Testis (tissue), 3 donors: ENCODE results near the gene ZKSCAN7. TPM values are rescaled to one million over a fixed set of nuclear protein-coding genes. Genes with fewer than 3 reads are reported as not detected.
A peak's percentile ranks its signal among the peaks of the same experiment; 100 is the strongest.
"Not testable (repeated sequence)": the region's sequence is repeated elsewhere in the genome, so short reads cannot be mapped to it uniquely, and the experiment has no call there.

Experiments
- DNase-seq: peaks from one replicate; pipeline ENCODE4 v3.0.0-alpha.2; 2019
- H3K27ac ChIP-seq, 2 donors: fragments of 200-600 bp; sonication (generic); one replicate each; pipeline ENCODE4 v1.5.1; 2019
- H3K27me3 ChIP-seq: fragments of 200-600 bp; sonication (generic); one replicate; pipeline ENCODE4 v1.5.1; 2019
- H3K36me3 ChIP-seq: fragments of 200-600 bp; sonication (generic); one replicate; pipeline ENCODE4 v1.5.1; 2017; ENCODE audit warnings: low read depth; ENCODE audit errors: missing control alignments
- H3K4me1 ChIP-seq: fragments of 200-600 bp; sonication (generic); one replicate; pipeline ENCODE4 v1.5.1; 2019
- H3K4me3 ChIP-seq, 2 donors: fragments of 200-600 bp; sonication (generic); one replicate each; pipeline ENCODE4 v1.5.1; 2017 to 2019
- H3K9me3 ChIP-seq: fragments of 200-600 bp; sonication (generic); one replicate; pipeline ENCODE4 v1.5.1; 2017
- POLR2A ChIP-seq: fragments of 450-650 bp; IDR thresholded peaks from one replicate; pipeline ENCODE4 v1.6.1; 2017; ENCODE audit warnings: antibody characterized with exemption, mild to moderate bottlenecking, moderate library complexity
- WGBS, 2 donors: methylation state at CpG; one replicate each; pipeline ENCODE4 v1.1.5; 2018; 5-methylcytosine and 5-hydroxymethylcytosine counted together
- intact Hi-C: fragments of 100-400 bp; cut with DNase I; formaldehyde crosslinking; loops from one replicate; pipeline ENCODE4 v1.15.1; 2023; ENCODE audit warnings: low total_unique reads
- polyA plus RNA-seq: library from polyadenylated mRNA; stranded (reverse); fragments of 350-450 nt; fragmentation: Illumina TruSeq; extraction: RNeasy Lipid Tissue Mini Kit (QIAGEN cat#74804); gene quantifications from one replicate; pipeline ENCODE4 v1.2.3, GENCODE V29; 2014; ENCODE audit warnings: low read depth, low replicate concordance; ENCODE audit not compliant: insufficient read depth
- total RNA-seq, 2 donors: library from RNA; depleted of rRNA; stranded (reverse); fragments of >200 nt; gene quantifications; one replicate each; pipeline ENCODE4 v1.2.3, GENCODE V29; 2016
- TF ChIP-seq, protein P1 (sequence below), 3 experiments: fragments of 450-650 bp in 2 of 3; fragments of 200-600 bp in 1 of 3; sonication (generic) in 1 of 3; IDR thresholded peaks; one replicate each; pipeline ENCODE4 v1.5.1; 2016 to 2019; ENCODE audit warnings: antibody characterized with exemption in 3 of 3, mild to moderate bottlenecking in 2 of 3, moderate library complexity in 1 of 3

Gene ZKSCAN7
- total and polyA plus RNA-seq, 3 donors from 2014 or later = 11.5 to 26.4 (median 20.1) TPM

DNA sequence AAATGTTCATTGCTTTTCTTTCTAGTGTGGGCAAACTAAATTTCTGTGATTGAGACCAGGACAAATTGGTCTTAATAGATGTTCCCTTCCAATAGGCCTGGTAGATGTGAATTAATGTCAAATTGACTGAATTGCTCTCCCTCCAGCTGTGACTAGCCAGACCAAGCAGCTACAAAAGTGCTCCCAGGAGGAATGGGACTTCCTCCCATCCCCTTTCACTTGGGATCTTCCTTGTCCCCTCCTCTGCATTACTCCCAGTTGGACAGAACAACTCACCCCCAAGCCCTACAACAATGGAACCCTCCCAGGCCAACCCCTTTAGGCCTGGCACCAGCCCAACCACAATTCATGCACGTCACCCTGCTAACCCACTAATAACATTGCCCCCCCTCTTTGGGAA lies 19.6 kb upstream of the ZKSCAN7 start:
- Histone ChIP-seq H3K27ac (no peak overlapping the region), H3K4me3 (no peak overlapping the region), H3K4me1 (no peaks in the 10 kb centered on the region), H3K36me3 (no peaks in the 10 kb centered on the region), H3K27me3 (no peaks in the 10 kb centered on the region), H3K9me3 (no peaks in the 10 kb centered on the region)
- intact Hi-C loops = no loop called here
- no peak for DNase-seq
- TF ChIP-seq, protein P1, sequence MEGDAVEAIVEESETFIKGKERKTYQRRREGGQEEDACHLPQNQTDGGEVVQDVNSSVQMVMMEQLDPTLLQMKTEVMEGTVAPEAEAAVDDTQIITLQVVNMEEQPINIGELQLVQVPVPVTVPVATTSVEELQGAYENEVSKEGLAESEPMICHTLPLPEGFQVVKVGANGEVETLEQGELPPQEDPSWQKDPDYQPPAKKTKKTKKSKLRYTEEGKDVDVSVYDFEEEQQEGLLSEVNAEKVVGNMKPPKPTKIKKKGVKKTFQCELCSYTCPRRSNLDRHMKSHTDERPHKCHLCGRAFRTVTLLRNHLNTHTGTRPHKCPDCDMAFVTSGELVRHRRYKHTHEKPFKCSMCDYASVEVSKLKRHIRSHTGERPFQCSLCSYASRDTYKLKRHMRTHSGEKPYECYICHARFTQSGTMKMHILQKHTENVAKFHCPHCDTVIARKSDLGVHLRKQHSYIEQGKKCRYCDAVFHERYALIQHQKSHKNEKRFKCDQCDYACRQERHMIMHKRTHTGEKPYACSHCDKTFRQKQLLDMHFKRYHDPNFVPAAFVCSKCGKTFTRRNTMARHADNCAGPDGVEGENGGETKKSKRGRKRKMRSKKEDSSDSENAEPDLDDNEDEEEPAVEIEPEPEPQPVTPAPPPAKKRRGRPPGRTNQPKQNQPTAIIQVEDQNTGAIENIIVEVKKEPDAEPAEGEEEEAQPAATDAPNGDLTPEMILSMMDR (IDR thresholded peaks at IDR 0.05) = no peak
- TF ChIP-seq POLR2A = no peak
- 19 to 33% methylated on average over 1 of the region's 1 CpG for WGBS, 2 donors

DNA sequence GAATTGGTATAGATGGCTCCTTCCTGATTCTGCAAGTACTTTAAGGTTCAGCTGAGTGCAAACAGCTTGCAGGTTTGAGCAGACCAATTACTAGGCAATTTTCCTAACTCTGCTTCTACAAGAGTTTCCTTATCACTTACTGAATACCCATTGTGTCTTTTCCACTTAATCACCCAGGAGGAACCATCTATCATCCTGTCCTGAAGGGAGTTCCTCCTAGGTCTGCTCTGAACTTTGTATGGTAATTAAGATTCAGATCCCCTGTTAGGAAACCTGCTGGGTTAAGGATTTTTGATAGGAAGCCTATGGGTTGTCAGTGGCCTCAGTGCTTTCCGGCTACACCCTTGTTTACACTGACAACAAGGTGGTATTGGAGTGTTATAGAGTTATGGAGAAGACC lies 10.2 kb upstream of the ZKSCAN7 start:
- H3K4me3 ChIP-seq, H3K27ac ChIP-seq, intact Hi-C loops, H3K4me1 ChIP-seq, H3K9me3 ChIP-seq, DNase-seq, H3K27me3 ChIP-seq, H3K36me3 ChIP-seq: not testable (repeated sequence)
- WGBS, 2 donors = 74 to 88% methylated on average over 1 of the region's 1 CpG

DNA sequence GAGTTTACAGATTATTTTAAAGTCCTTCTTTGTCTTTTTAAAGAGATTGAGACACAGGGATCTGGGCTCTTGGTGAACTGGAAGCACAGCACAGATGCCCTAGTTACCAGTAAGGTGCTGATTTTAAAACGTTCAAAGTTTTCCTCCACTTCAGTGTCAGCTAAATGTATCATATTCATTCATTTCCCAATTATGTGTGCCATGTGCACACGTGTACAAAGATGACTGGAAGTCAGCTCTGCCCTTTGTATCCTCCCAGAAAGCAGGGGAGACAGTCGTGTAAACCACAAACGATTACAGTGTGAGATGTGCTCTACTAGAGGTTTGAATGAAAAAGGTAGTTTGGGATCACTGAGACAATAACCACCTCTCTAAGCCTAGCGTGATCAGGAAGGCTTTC lies 730 bp downstream of the ZKSCAN7 start:
- no peaks in the 10 kb centered on the region for H3K36me3 ChIP-seq
- no peaks in the 10 kb centered on the region for H3K27me3 ChIP-seq
- intact Hi-C loops = no loop called here
- peak overlapping the region; percentile 66 to 81 for H3K4me3 ChIP-seq
- peaks cover 9% of the 10 kb centered on the region for H3K4me1 ChIP-seq
- WGBS, 2 donors = 8 to 11% methylated on average over 5 of the region's 5 CpGs
- H3K27ac ChIP-seq = no peak overlapping the region
- DNase-seq = no peak
- TF ChIP-seq, protein P1 (IDR thresholded peaks at IDR 0.05) = no peak
- TF ChIP-seq POLR2A = no peak
- H3K9me3 ChIP-seq = no peaks in the 10 kb centered on the region

DNA sequence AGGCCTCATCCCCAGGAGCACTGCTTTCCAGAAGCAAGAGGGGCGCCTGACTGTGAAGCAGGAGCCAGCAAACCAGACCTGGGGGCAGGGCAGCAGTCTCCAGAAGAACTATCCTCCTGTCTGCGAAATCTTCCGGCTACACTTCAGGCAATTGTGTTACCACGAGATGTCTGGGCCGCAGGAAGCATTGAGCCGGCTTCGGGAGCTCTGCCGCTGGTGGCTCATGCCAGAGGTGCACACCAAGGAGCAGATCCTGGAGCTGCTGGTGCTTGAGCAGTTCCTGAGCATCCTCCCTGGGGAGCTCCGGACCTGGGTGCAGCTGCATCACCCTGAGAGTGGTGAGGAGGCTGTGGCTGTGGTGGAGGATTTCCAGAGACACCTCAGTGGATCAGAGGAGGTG lies 2.1 kb downstream of the ZKSCAN7 start:
- H3K9me3 ChIP-seq = no peaks in the 10 kb centered on the region
- WGBS, 2 donors = 96 to 100% methylated on average over 3 to 8 of the region's 9 CpGs
- intact Hi-C loops = no loop called here
- no peaks in the 10 kb centered on the region for H3K36me3 ChIP-seq
- peaks cover 9% of the 10 kb centered on the region for H3K4me1 ChIP-seq
- no peak overlapping the region for H3K4me3 ChIP-seq
- no peak overlapping the region for H3K27ac ChIP-seq
- H3K27me3 ChIP-seq = no peaks in the 10 kb centered on the region
- no peak for TF ChIP-seq POLR2A
- no peak for DNase-seq

DNA sequence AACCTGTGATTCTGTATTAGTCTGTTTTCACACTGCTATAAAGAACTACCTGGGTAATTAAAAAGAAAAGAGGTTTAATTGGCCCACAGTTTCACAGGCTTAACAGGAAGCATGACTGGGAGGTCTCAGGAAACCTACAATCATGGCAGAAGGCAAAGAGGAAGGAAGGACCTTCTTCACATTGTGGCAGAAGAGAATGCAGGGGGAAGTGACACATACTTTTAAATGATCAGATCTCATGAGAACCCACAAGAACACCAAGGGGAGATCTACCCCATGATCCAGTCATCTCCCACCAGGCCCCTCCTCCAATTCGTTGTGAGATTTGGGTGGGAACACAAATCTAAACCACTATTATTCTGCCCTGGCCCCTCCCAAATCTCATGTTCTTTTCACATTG lies 6.1 kb downstream of the ZKSCAN7 start:
- no peak for DNase-seq
- Histone ChIP-seq H3K27me3 (no peaks in the 10 kb centered on the region), H3K4me1 (peaks cover 2% of the 10 kb centered on the region), H3K9me3 (no peaks in the 10 kb centered on the region), H3K27ac (no peak overlapping the region), H3K4me3 (no peak overlapping the region), H3K36me3 (no peaks in the 10 kb centered on the region)
- intact Hi-C loops = no loop called here
- no peak for TF ChIP-seq POLR2A
- TF ChIP-seq, protein P1 (IDR thresholded peaks at IDR 0.05) = no peak
- WGBS, 2 donors = 94 to 96% methylated on average over 1 of the region's 1 CpG

DNA sequence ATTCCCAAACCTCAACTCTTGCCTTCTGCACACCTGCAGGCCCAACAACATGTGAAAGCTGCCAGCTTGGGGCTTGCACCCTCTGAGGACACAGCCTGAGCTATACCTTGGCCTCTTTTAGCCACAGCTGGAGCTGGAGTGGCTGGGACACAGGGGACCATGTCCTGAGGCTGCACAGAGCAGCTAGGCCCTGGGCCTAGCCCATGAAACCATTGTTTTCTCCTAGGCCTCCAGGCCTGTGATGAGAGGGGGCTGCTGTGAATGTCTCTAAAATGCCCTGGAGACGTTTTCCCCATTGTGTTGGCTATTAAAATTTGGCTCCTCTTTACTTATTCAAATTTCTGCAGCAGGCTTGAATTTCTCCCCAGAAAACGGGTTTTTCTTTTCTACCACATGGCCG lies 7.2 kb downstream of the ZKSCAN7 start:
- Histone ChIP-seq H3K9me3 (no peaks in the 10 kb centered on the region), H3K4me1 (no peaks in the 10 kb centered on the region), H3K27me3 (no peaks in the 10 kb centered on the region), H3K4me3 (no peak overlapping the region), H3K27ac (no peak overlapping the region), H3K36me3 (no peaks in the 10 kb centered on the region)
- intact Hi-C loops = no loop called here
- no peak for TF ChIP-seq POLR2A
- TF ChIP-seq, protein P1 (IDR thresholded peaks at IDR 0.05) = no peak
- DNase-seq = no peak
- WGBS, 2 donors = 96% methylated on average over 3 of the region's 3 CpGs
